Mesendoderm (in vitro differentiated cells): ENCODE results near the gene LINC00237.

Experiments
- DNase-seq: peaks from one replicate; pipeline ENCODE4 v3.0.0; 2013
- H2AK5ac ChIP-seq: 2 replicates; pipeline ENCODE4 v1.6.1; 2013; ENCODE audit warnings: low read length, inconsistent platforms
- H2BK120ac ChIP-seq: 2 replicates; pipeline ENCODE4 v1.6.1; 2013; ENCODE audit warnings: low read depth, mild to moderate bottlenecking, low read length, moderate library complexity, mixed read lengths
- H2BK15ac ChIP-seq: replicated peaks from 2 replicates; pipeline ENCODE4 v1.6.1; 2013; ENCODE audit warnings: low read depth, mild to moderate bottlenecking, moderate library complexity
- H2BK5ac ChIP-seq: 2 replicates; pipeline ENCODE4 v1.6.1; 2013; ENCODE audit warnings: low read length, inconsistent platforms
- H3K18ac ChIP-seq: 2 replicates; pipeline ENCODE4 v1.6.1; 2013; ENCODE audit warnings: mild to moderate bottlenecking, low read length, mixed read lengths
- H3K23ac ChIP-seq: one replicate; pipeline ENCODE4 v1.6.1; 2013; ENCODE audit warnings: low read length
- H3K27ac ChIP-seq: 2 replicates; pipeline ENCODE4 v1.5.1; 2013; ENCODE audit warnings: low read depth, mild to moderate bottlenecking, inconsistent platforms, low read length, moderate library complexity
- H3K27me3 ChIP-seq: 2 replicates; pipeline ENCODE4 v1.6.1; 2013; ENCODE audit warnings: low read length, control low read depth, mild to moderate bottlenecking, inconsistent platforms; ENCODE audit not compliant: insufficient read depth, poor library complexity
- H3K36me3 ChIP-seq: 2 replicates; pipeline ENCODE4 v1.6.1; 2013; ENCODE audit warnings: low read length, inconsistent platforms; ENCODE audit not compliant: control insufficient read depth, insufficient read depth
- H3K4ac ChIP-seq: one replicate; pipeline ENCODE4 v1.6.1; 2013; ENCODE audit warnings: low read depth, mild to moderate bottlenecking, low read length, moderate library complexity
- H3K4me1 ChIP-seq: 2 replicates; pipeline ENCODE4 v1.6.1; 2013; ENCODE audit warnings: low read depth, low read length, inconsistent platforms; ENCODE audit not compliant: control insufficient read depth
- H3K4me2 ChIP-seq: 2 replicates; pipeline ENCODE4 v1.6.1; 2013; ENCODE audit warnings: low read length
- H3K4me3 ChIP-seq: 2 replicates; pipeline ENCODE4 v1.5.1; 2013; ENCODE audit warnings: mild to moderate bottlenecking, low read length
- H3K56ac ChIP-seq: one replicate; pipeline ENCODE4 v1.6.1; 2013; ENCODE audit warnings: low read length
- H3K79me1 ChIP-seq: 2 replicates; pipeline ENCODE4 v1.6.1; 2013; ENCODE audit warnings: low read length, inconsistent platforms
- H3K79me2 ChIP-seq: 2 replicates; pipeline ENCODE4 v1.6.1; 2013; ENCODE audit warnings: mild to moderate bottlenecking, low read length; ENCODE audit not compliant: control insufficient read depth, insufficient read depth
- H3K9ac ChIP-seq: 2 replicates; pipeline ENCODE4 v1.6.1; 2013; ENCODE audit warnings: low read length, inconsistent platforms
- H4K5ac ChIP-seq: one replicate; pipeline ENCODE4 v1.6.1; 2013; ENCODE audit warnings: low read length
- H4K8ac ChIP-seq: one replicate; pipeline ENCODE4 v1.6.1; 2013; ENCODE audit warnings: low read depth, mild to moderate bottlenecking, control low read depth, low read length, moderate library complexity
- WGBS: extraction: QIAGEN DNeasy Blood & Tissue Kit; methylation state at CpG from one replicate; pipeline ENCODE4 v1.1.7; 2013; ENCODE audit warnings: low lambda C conversion rate, missing lambda C conversion rate; ENCODE audit not compliant: insufficient coverage; ENCODE audit errors: extremely low coverage; 5-methylcytosine and 5-hydroxymethylcytosine counted together

Gene LINC00237

DNA sequence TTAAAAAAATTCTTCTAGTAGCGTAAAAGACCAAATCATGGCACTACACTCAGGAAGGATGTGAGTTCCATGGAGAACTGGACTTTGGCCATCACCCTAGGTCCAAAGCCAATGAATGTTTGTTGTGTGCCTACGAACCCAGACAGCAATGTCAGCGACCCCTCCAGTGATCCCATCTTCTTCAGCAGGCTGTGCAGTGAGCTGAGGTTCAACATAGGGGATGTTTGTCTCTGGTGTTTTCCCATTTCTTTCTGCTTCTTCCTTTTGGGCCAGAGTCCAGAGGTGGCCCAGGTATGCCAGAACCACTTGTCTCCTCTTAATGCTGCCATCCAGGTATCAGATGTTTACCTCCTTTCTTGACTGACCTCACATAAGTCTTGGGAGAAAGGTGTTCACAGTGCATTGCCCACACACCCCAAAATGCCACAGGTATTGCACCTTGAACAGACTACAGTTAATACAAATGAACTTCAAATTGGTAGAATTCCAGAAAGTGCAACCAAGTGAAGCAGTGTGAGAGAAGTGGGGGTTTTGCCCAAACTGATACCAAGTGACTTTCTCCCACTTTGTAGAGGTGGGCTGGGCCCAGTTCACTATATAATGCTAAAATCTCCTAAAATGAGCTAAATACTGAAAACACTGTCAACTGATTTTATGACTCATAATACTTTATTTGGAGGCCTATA lies 33.9 kb upstream of the LINC00237 start:
- no peak overlapping the region for H3K9ac ChIP-seq
- no peak overlapping the region for H3K4ac ChIP-seq
- no peak overlapping the region for H2AK5ac ChIP-seq
- H3K79me2 ChIP-seq: no peaks in the 10 kb centered on the region
- H4K8ac ChIP-seq: no peak overlapping the region
- no peak overlapping the region for H4K5ac ChIP-seq
- no peak overlapping the region for H3K56ac ChIP-seq
- no peak overlapping the region for H3K4me3 ChIP-seq
- no peak overlapping the region for H2BK5ac ChIP-seq
- H3K79me1 ChIP-seq: no peaks in the 10 kb centered on the region
- no peak overlapping the region for H3K4me2 ChIP-seq
- no peak overlapping the region for H2BK120ac ChIP-seq
- no CpG with 5 or more reads among the region's 3 CpGs for WGBS
- H2BK15ac ChIP-seq: no peak overlapping the region
- no peaks in the 10 kb centered on the region for H3K4me1 ChIP-seq
- H3K27ac ChIP-seq: no peak overlapping the region
- no peak overlapping the region for H3K18ac ChIP-seq
- no peaks in the 10 kb centered on the region for H3K27me3 ChIP-seq
- no peaks in the 10 kb centered on the region for H3K36me3 ChIP-seq
- no peak overlapping the region for H3K23ac ChIP-seq
- DNase-seq: no peak

DNA sequence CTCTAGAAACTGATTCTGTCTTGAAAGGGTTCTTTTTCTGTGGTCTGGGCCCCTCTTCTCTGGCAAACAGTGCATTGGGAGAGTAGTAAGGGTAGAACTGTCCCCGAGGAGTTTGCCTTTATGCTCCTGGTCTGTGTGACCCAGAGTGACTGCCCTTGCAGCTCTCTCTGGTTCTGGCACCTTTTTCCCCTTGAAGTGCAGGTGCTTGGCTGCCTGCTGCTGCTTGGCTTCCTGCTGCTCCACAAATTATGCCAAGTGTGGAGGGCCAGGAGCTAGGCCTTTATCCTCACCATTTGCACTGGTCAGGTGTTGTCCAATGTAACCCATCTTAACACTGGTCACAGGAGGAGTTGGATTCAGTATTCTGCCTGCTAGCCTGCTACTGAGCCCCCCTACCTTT lies 30.9 kb upstream of the LINC00237 start:
- Histone ChIP-seq H2AK5ac (no peak overlapping the region), H3K4me1 (no peaks in the 10 kb centered on the region), H3K4me2 (no peak overlapping the region), H3K56ac (no peak overlapping the region), H2BK5ac (no peak overlapping the region), H3K27me3 (no peaks in the 10 kb centered on the region), H3K23ac (no peak overlapping the region), H2BK120ac (no peak overlapping the region), H3K4me3 (no peak overlapping the region), H3K79me2 (no peaks in the 10 kb centered on the region), H3K36me3 (no peaks in the 10 kb centered on the region), H3K9ac (no peak overlapping the region), H2BK15ac (no peak overlapping the region), H3K4ac (no peak overlapping the region), H3K79me1 (no peaks in the 10 kb centered on the region), H3K27ac (no peak overlapping the region), H3K18ac (no peak overlapping the region), H4K8ac (no peak overlapping the region), H4K5ac (no peak overlapping the region)
- no CpG with 5 or more reads among the region's 1 CpG for whole genome bisulfite sequencing
- no peak for DNase-seq

GRCh38 chr20:21136015-21136732 lies 30.0 kb upstream of the LINC00237 start:
- Histone ChIP-seq H3K4me3 (no peak overlapping the region), H3K9ac (no peak overlapping the region), H2BK15ac (no peak overlapping the region), H4K8ac (no peak overlapping the region), H3K4me1 (no peaks in the 10 kb centered on the region), H3K4ac (no peak overlapping the region), H2BK120ac (no peak overlapping the region), H3K79me1 (no peaks in the 10 kb centered on the region), H3K4me2 (no peak overlapping the region), H3K56ac (no peak overlapping the region), H3K27ac (no peak overlapping the region), H3K18ac (no peak overlapping the region), H4K5ac (no peak overlapping the region), H2BK5ac (no peak overlapping the region), H3K36me3 (no peaks in the 10 kb centered on the region), H2AK5ac (no peak overlapping the region), H3K27me3 (no peaks in the 10 kb centered on the region), H3K23ac (no peak overlapping the region), H3K79me2 (no peaks in the 10 kb centered on the region)
- WGBS: no CpG with 5 or more reads among the region's 8 CpGs
- no peak for DNase-seq

DNA sequence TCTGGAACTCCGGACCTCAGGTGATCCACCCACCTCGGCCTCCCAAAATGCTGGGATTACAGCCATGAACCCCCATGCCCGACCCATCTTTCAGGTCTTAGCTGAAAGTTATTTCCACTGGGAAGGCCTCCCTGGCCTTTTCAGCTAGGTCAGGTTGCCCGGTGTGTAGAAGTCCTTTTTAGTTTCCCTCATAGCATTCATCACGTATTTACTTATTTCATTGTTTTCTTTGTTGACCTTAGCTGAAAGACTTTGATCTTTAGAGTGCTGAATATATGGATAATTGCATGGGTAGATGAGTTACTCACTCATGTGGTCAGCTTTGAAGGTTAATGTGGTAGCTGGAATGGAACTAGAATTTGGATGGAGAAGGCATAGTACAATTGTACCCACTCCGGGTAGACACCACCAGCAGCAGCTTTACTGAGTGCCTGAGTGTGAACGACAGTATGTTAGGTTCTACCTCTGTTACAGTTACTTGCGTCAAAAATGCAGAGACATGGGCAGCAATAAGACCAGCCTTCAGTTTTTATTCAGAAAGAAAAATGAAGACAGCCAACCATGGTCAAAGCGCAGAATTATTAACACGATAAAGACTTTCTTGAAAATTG lies 28.8 kb upstream of the LINC00237 start:
- H2BK15ac ChIP-seq: no peak overlapping the region
- no peak overlapping the region for H2AK5ac ChIP-seq
- H3K79me1 ChIP-seq: no peaks in the 10 kb centered on the region
- no peak overlapping the region for H3K56ac ChIP-seq
- no peak for DNase-seq
- H3K36me3 ChIP-seq: no peaks in the 10 kb centered on the region
- no peak overlapping the region for H3K4me2 ChIP-seq
- no peaks in the 10 kb centered on the region for H3K79me2 ChIP-seq
- no peak overlapping the region for H3K4me3 ChIP-seq
- H3K4me1 ChIP-seq: no peaks in the 10 kb centered on the region
- no peak overlapping the region for H3K23ac ChIP-seq
- H3K4ac ChIP-seq: no peak overlapping the region
- no peak overlapping the region for H2BK120ac ChIP-seq
- no peaks in the 10 kb centered on the region for H3K27me3 ChIP-seq
- H3K27ac ChIP-seq: no peak overlapping the region
- no peak overlapping the region for H4K8ac ChIP-seq
- no CpG with 5 or more reads among the region's 10 CpGs for WGBS
- no peak overlapping the region for H2BK5ac ChIP-seq
- no peak overlapping the region for H3K18ac ChIP-seq
- H4K5ac ChIP-seq: no peak overlapping the region
- no peak overlapping the region for H3K9ac ChIP-seq

DNA sequence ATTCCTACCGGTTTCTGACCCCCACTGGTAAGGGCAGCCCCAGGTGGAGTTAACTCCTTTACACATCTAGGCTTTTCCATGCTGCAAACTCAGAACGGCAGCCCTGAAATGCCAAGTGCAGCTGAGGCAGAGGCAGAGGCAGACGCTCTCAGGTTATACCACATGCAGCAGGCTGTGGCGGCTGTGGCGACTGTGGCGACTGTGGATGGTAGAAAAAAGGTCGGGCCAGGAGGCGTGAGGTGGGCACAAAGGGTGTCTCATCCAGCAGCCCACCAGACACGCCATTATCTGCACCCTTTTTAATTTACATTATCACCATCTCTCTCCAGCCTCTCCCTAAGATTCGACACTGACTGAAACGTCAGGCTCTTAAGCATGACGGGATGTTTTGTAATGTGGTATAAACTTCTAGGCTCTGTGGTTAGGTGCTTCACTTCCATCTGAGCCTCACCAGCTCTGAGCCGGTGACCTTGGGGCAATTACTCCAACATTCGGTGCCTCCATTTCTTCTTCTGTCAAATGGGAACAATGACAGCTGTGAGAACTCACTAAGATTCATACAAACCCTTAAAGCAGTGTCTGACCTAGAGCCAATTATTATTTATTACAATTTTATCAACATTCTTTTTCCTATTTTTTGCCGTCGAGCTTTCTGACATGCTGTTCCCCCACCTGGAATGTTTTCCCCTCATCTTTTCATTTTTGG lies 27.9 kb upstream of the LINC00237 start:
- Histone ChIP-seq H3K27ac (no peak overlapping the region), H4K5ac (no peak overlapping the region), H3K27me3 (no peaks in the 10 kb centered on the region), H3K4me1 (no peaks in the 10 kb centered on the region), H3K79me2 (no peaks in the 10 kb centered on the region), H3K4ac (no peak overlapping the region), H3K4me2 (no peak overlapping the region), H4K8ac (no peak overlapping the region), H2BK120ac (no peak overlapping the region), H3K4me3 (no peak overlapping the region), H3K36me3 (no peaks in the 10 kb centered on the region), H2BK5ac (no peak overlapping the region), H3K18ac (no peak overlapping the region), H3K9ac (no peak overlapping the region), H3K23ac (no peak overlapping the region), H3K79me1 (no peaks in the 10 kb centered on the region), H2AK5ac (no peak overlapping the region), H3K56ac (no peak overlapping the region), H2BK15ac (no peak overlapping the region)
- no CpG with 5 or more reads among the region's 16 CpGs for WGBS
- DNase-seq: no peak
